Endodermal cell (in vitro differentiated cells): ENCODE results near the gene CRYAA. TPM values are rescaled to one million over a fixed set of nuclear protein-coding genes. Genes with fewer than 3 reads are reported as not detected.

Experiments used
- DNase-seq: peaks from one replicate; pipeline ENCODE4 v3.0.0-alpha.2; 2017
- H3K27ac ChIP-seq: 2 replicates; pipeline ENCODE4 v1.5.1; 2013; ENCODE audit warnings: mild to moderate bottlenecking, low read depth, low read length, moderate library complexity
- H3K27me3 ChIP-seq: 2 replicates; pipeline ENCODE4 v1.6.1; 2013; ENCODE audit warnings: mild to moderate bottlenecking, low read length, moderate library complexity; ENCODE audit not compliant: insufficient read depth, control insufficient read depth, poor library complexity, severe bottlenecking
- H3K36me3 ChIP-seq: 2 replicates; pipeline ENCODE4 v1.7.0; 2013; ENCODE audit warnings: mild to moderate bottlenecking, low read length, moderate library complexity; ENCODE audit not compliant: control insufficient read depth, insufficient read depth
- H3K4me1 ChIP-seq: one replicate; pipeline ENCODE4 v1.7.0; 2013; ENCODE audit warnings: low read length; ENCODE audit not compliant: control insufficient read depth, insufficient read depth
- H3K4me3 ChIP-seq: 2 replicates; pipeline ENCODE4 v1.5.1; 2013; ENCODE audit warnings: mild to moderate bottlenecking, low read length, moderate library complexity
- H3K9ac ChIP-seq: 2 replicates; pipeline ENCODE4 v1.6.1; 2013; ENCODE audit warnings: mild to moderate bottlenecking, low read length, moderate library complexity; ENCODE audit not compliant: poor library complexity, severe bottlenecking; ENCODE audit errors: extremely low read depth
- H3K9me3 ChIP-seq: 2 replicates; pipeline ENCODE4 v1.6.1; 2013; ENCODE audit warnings: mild to moderate bottlenecking, low read length, moderate library complexity; ENCODE audit not compliant: control insufficient read depth
- H3K27ac Mint-ChIP-seq: 2 replicates; pipeline ENCODE4 v1.8.0; 2020; ENCODE audit warnings: mixed read lengths
- H3K27me3 Mint-ChIP-seq: 2 replicates; pipeline ENCODE4 v1.8.0; 2021; ENCODE audit warnings: mild to moderate bottlenecking, mixed read lengths; ENCODE audit not compliant: insufficient read depth
- H3K36me3 Mint-ChIP-seq: 2 replicates; pipeline ENCODE4 v1.8.0; 2020; ENCODE audit warnings: low read depth, mixed read lengths
- H3K4me1 Mint-ChIP-seq: 2 replicates; pipeline ENCODE4 v1.8.0; 2020; ENCODE audit warnings: mixed read lengths
- H3K4me3 Mint-ChIP-seq: 2 replicates; pipeline ENCODE4 v1.8.0; 2020; ENCODE audit warnings: mild to moderate bottlenecking, moderate library complexity, mixed read lengths
- H3K9me3 Mint-ChIP-seq: 2 replicates; pipeline ENCODE4 v1.8.0; 2020; ENCODE audit warnings: mild to moderate bottlenecking, mixed read lengths
- WGBS, 2 experiments: methylation state at CpG; one replicate each; pipeline versions ENCODE4 v1.1.5 to v1.1.7; 2013; ENCODE audit warnings: missing lambda C conversion rate in 2 of 2, mixed read lengths in 1 of 2; ENCODE audit not compliant: insufficient coverage in 1 of 2, insufficient read length in 1 of 2; 5-methylcytosine and 5-hydroxymethylcytosine counted together
- total RNA-seq, 2 donors: library from RNA; stranded (reverse); fragmentation: NEBNext Ultra II Directional in 1 of 2; extraction: Animal tissue kit (Norgen Biotek cat#: 25700) in 1 of 2; gene quantifications; 2 replicates in 1 of 2; 3 replicates in 1 of 2; pipeline ENCODE4 v1.2.1, GENCODE V29; 2021
- TF ChIP-seq, protein P1 (sequence below): fragments of 200-600 bp; sonication (generic); conservative IDR thresholded peaks from 2 replicates; pipeline ENCODE4 v1.5.0; 2021; ENCODE audit warnings: antibody characterized with exemption, mild to moderate bottlenecking

The CRYAA gene
- total RNA-seq, 2 donors from 2014 or later = not detected

DNA sequence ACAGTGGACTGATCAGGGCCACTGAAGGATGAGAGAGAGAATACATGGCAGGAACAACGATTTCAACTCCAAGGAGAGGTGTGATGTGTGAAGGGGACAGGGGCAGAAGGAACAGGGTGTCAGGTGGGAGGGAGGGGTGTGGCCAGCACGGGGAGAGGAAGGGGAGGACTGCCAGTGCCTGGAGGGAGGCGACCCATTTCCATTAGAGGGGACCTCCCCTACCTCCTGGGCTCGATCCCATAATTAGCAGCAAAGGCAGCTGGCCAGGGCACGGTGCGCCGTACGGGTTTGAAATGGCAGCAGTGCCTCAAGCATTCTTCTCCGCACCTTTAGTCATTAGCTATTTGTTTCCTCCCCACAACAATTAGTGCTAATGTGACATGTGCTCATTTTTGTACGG is 22.7 kb downstream of the CRYAA start:
- 86 to 87% methylated on average over 9 of the region's 10 CpGs for WGBS, 2 experiments
- Mint-ChIP-seq H3K36me3 (no peaks in the 10 kb centered on the region), H3K9me3 (no peaks in the 10 kb centered on the region), H3K27ac (no peak overlapping the region), H3K4me1 (peaks cover 2% of the 10 kb centered on the region), H3K27me3 (peaks cover 9% of the 10 kb centered on the region), H3K4me3 (no peak overlapping the region)
- Histone ChIP-seq H3K36me3 (no peaks in the 10 kb centered on the region), H3K4me3 (no peak overlapping the region), H3K9me3 (no peaks in the 10 kb centered on the region), H3K27me3 (no peaks in the 10 kb centered on the region), H3K9ac (no peak overlapping the region), H3K4me1 (no peaks in the 10 kb centered on the region), H3K27ac (no peak overlapping the region)
- TF ChIP-seq, protein P1, sequence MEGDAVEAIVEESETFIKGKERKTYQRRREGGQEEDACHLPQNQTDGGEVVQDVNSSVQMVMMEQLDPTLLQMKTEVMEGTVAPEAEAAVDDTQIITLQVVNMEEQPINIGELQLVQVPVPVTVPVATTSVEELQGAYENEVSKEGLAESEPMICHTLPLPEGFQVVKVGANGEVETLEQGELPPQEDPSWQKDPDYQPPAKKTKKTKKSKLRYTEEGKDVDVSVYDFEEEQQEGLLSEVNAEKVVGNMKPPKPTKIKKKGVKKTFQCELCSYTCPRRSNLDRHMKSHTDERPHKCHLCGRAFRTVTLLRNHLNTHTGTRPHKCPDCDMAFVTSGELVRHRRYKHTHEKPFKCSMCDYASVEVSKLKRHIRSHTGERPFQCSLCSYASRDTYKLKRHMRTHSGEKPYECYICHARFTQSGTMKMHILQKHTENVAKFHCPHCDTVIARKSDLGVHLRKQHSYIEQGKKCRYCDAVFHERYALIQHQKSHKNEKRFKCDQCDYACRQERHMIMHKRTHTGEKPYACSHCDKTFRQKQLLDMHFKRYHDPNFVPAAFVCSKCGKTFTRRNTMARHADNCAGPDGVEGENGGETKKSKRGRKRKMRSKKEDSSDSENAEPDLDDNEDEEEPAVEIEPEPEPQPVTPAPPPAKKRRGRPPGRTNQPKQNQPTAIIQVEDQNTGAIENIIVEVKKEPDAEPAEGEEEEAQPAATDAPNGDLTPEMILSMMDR = no peak
- DNase-seq = peak; percentile 24

DNA sequence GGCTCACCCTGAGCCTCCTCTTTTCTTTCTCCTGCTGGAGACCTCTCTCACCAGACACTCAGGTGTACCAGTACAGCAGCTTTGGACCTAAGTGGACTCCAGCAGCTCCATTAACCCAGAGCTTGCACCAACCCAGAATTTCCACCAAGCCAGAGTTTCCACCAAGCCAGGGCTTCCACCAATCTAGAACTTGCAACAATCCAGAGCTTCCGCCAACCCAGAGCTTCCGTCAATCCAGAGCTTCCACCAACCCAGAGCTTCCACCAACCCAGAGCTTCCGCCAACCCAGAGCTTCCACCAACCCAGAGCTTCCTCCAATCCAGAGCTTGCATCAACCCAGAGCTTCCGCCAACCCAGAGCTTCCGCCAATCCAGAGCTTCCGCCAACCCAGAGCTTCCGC is 23.2 kb downstream of the CRYAA start:
- Mint-ChIP-seq H3K27me3 (peaks cover 9% of the 10 kb centered on the region), H3K4me3 (no peak overlapping the region), H3K27ac (no peak overlapping the region), H3K4me1 (peaks cover 2% of the 10 kb centered on the region), H3K9me3 (no peaks in the 10 kb centered on the region), H3K36me3 (no peaks in the 10 kb centered on the region)
- DNase-seq = peak; percentile 14
- H3K36me3 ChIP-seq = no peaks in the 10 kb centered on the region
- H3K4me3 ChIP-seq = no peak overlapping the region
- no peak overlapping the region for H3K9ac ChIP-seq
- TF ChIP-seq, protein P1 = no peak
- no peaks in the 10 kb centered on the region for H3K4me1 ChIP-seq
- no peaks in the 10 kb centered on the region for H3K27me3 ChIP-seq
- 94 to 100% methylated on average over 4 to 7 of the region's 7 CpGs for WGBS, 2 experiments
- H3K9me3 ChIP-seq = no peaks in the 10 kb centered on the region
- no peak overlapping the region for H3K27ac ChIP-seq

DNA sequence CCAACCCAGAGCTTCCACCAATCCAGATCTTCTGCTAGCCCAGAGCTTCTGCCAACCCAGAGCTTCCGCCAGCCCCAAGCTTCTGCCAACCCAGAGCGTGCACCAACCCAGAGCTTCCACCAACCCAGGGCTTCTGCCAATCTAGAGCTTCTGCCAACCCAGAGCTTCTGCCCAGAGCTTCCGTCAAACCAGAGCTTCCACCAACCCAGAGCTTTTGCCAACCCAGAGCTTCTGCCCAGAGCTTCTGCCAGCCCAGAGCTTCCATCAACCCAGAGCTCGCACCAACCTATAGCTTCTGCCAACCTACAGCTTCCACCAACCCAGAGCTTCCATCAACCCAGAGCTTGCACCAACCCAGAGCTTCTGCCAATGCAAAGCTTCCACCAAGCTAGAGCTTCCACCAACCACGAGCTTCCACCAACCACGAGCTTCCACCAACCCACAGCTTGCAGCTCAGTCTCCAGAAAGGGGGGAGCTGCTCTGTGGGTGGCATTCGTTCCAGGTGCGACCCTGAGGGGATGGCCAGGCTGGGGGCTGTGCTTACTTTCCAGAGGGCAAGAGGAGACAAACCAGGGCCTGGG is 23.8 kb downstream of the CRYAA start:
- Histone ChIP-seq H3K9ac (no peak overlapping the region), H3K27ac (no peak overlapping the region), H3K36me3 (no peaks in the 10 kb centered on the region), H3K27me3 (no peaks in the 10 kb centered on the region), H3K9me3 (no peaks in the 10 kb centered on the region), H3K4me1 (no peaks in the 10 kb centered on the region), H3K4me3 (no peak overlapping the region)
- TF ChIP-seq, protein P1 = no peak
- Mint-ChIP-seq H3K4me1 (peaks cover 2% of the 10 kb centered on the region), H3K27ac (no peak overlapping the region), H3K27me3 (peaks cover 9% of the 10 kb centered on the region), H3K4me3 (no peak overlapping the region), H3K9me3 (no peaks in the 10 kb centered on the region), H3K36me3 (no peaks in the 10 kb centered on the region)
- no peak for DNase-seq
- 89 to 94% methylated on average over 3 to 8 of the region's 8 CpGs for WGBS, 2 experiments
